Posterior vena cava (tissue), 2 donors: Measurements from ENCODE around the gene CHRND. TPM values are rescaled to one million over a fixed set of nuclear protein-coding genes. Genes with fewer than 3 reads are reported as not detected.
"Not testable (repeated sequence)": the region's sequence is repeated elsewhere in the genome, so short reads cannot be mapped to it uniquely, and the experiment has no call there.

ENCODE experiments used
- DNase-seq: peaks from one replicate; pipeline ENCODE4 v3.0.0-alpha.2; 2020; ENCODE audit warnings: low spot score
- intact Hi-C, 2 donors: fragments of 100-400 bp; cut with DNase I; formaldehyde crosslinking; loops; one replicate each; pipeline versions ENCODE4 v1.14.1 to v1.14.2; 2022 to 2023
- total RNA-seq, 2 donors: library from RNA; stranded (reverse); fragmentation: NEBNext Ultra II Directional; extraction: Animal tissue kit (Norgen Biotek cat#: 25700); gene quantifications; one replicate each; pipeline ENCODE4 v1.2.1, GENCODE V29; 2021
- donor health status: DM: yes; HTN: yes; CAD: no.
- donor health status: DM: yes; HTN: yes; CAD: no.

The CHRND gene
- total RNA-seq, 2 donors from 2014 or later, result not detected

GRCh38 chr2:232550354-232551249 lies 24.6 kb downstream of the CHRND start, which contains the start of the genes EIF4E2 and TIGD1:
Gene EIF4E2, plus strand, starts transcription at chr2:232550689. Its CDS starts 36 bp downstream, at chr2:232550725.
Gene TIGD1, minus strand, starts transcription at chr2:232550557. Its CDS starts 675 bp downstream, at chr2:232549882.
- intact Hi-C loops, result no loop called here
- peak; percentile 98 for DNase-seq

DNA sequence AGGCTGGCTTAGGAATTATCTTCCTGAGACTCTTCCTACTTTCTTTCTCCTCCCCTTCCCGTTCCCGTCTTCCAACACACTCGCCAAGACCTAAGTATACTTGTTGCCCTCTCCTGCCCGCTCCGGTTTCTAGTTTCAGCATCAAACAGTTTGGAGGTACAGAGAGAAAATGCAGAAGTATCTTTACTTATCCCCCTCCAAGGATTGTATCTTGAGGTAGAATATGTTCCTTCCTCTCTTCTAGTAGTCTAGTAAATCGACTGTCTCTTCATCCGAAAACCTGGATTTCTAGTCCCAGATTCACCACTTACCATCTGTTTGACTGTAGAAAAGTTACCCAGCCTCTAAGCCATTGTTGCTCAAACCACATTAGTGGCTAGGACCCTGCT lies 25.3 kb downstream of the CHRND start:
- no peak for DNase-seq
- intact Hi-C loops, result no loop called here

- intact Hi-C loops, result no loop called here
- no peak for DNase-seq
Measured at GRCh38 chr2:232551776-232552175, 25.8 kb downstream of the CHRND start.

DNA sequence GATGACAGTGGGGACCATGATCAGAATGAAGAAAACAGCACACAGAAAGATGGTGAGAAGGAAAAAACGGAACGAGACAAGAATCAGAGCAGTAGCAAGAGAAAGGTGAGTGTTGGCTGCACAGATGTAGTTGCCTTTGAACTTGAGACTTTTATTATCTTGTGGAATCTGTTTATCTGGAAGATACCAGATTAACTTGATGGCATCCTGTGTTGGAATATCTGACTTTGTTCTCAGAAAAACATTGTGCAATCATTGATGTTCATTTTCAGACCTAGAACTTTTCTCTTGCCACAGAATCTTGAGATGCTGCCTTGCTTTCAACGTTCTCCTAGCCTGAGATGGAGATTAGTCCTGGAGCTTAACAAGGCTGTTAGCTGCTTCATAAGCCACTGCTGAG lies 30.5 kb downstream of the CHRND start:
- intact Hi-C loops, result no loop called here
- no peak for DNase-seq

GRCh38 chr2:232562515-232563151 lies 36.7 kb downstream of the CHRND start:
- intact Hi-C loops, result no loop called here
- no peak for DNase-seq

DNA sequence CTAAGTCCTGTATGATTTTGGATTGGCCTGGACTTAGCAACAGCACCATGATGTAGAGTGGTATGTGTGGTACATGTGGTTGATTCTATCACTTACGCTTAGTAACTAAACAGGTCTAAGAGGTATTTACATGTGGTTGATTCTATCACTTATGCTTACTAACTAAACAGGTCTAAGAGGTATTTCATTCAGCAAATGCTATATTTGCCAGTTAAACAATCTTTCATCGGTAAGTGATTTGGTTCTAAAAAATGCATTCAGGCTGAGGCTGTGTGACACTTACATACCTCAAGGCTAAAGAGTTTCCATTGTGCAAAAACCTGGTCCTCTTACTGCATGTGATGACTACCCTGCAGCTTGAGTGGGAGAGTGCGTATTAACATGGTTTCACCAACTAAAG lies 37.6 kb downstream of the CHRND start:
- DNase-seq, result no peak
- intact Hi-C loops, result no loop called here

- intact Hi-C loops, result no loop called here
- no peak for DNase-seq
Measured at GRCh38 chr2:232567721-232568120, 41.8 kb downstream of the CHRND start.

DNA sequence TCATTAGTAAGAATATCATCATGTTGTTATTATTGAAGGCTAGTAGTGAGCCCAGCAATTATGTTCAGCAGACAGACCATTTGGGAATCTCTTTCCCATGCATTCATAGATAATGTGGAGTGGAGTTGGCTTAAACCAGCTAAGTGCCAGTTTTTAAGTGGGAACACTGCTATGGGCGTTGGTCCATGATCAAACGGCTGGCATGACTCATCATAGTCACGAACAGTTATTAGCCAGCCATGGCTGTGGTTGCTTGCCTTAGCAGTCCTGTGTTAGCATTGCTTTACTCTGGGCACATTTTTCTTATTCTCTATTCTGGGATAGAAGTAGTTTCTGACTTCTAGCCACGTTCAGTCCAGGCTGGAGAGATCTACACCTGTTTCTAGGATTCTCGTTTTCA lies 42.2 kb downstream of the CHRND start:
- DNase-seq, result no peak
- intact Hi-C loops, result no loop called here

GRCh38 chr2:232569541-232569940 lies 43.6 kb downstream of the CHRND start:
- intact Hi-C loops, result no loop called here
- no peak for DNase-seq

DNA sequence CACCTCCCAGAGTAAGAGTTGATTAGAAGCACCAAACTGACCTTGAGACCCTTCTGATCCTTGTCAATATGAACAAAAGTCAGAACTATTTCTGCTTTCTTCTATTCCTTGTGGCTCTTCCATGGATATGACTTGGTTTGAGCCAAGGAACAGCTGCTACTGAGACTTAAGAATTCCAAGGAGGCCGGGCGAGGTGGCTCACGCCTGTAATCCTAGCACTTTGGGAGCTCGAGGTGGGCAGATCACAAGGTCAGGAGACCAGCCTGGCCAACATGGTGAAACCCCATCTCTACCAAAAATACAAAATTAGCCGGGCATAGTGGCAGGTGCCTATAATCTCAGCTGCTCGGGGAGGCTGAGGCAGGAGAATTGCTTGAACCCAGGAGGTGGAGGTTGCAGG lies 44.5 kb downstream of the CHRND start:
- intact Hi-C loops, DNase-seq: not testable (repeated sequence)

GRCh38 chr2:232571026-232571474 lies 45.1 kb downstream of the CHRND start:
- intact Hi-C loops, result no loop called here
- DNase-seq, result no peak

- intact Hi-C loops, result no loop called here
Measured at GRCh38 chr2:232573042-232573441, 47.1 kb downstream of the CHRND start.

GRCh38 chr2:232573771-232574435 lies 47.9 kb downstream of the CHRND start:
- intact Hi-C loops, result no loop called here
- no peak for DNase-seq

More at GRCh38 chr2:232573042-232573441, 47.1 kb downstream of the CHRND start:
- no peak for DNase-seq

DNA sequence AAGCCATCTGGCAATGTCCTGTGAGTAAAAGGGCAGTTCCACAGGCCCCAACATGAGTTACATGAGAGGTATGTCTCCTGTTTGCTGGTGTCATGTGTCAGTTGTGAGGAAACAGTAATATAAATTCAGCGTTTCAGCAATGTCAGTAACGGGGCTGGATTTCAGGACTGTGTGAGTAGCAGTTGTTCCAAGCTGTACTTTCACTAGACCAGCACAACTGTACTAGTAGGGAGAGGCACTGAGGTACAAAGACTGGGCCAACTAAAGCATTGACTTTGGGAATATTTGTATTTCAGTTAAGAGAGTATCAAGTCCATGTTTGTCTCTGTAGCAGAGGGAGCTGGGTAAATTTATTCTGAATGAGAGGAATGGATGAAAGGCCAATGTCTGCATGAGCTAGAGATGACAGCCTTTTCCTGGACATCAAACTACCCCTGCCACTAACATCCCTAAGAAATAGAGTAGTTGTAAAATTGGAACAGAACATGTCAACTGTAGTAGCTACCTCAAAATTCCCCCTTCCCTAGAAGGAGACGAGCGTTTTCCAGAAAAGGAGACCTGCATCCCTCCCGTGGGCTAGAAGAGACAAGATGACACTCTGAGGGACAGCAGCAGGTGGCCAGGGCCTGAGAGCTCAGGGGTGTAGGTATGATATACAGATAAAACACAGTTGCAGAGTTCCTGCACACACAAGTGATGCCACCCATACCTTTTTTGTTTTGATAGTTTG lies 48.9 kb downstream of the CHRND start:
- no peak for DNase-seq
- intact Hi-C loops, result loop anchor here in 1 of 2 donors (1.0 kb wide), 1 partner anchor 22 kb away; no protein-coding TSS in a partner anchor

DNA sequence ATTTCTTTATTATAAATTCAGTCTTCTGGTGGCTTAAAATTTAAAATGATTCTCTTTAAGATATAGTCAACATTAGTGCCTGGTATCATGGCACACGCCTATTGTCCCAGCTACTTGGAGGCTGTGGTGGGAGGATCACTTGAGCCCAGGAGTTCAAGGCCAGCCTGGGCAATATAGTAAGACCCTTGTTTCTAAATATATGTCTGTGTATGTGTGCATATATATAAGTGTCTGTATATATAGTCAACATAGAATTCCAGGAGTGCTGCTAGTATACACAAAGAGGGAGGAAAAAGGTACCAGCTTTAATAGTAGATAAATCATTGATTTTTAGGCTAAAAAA lies 49.4 kb downstream of the CHRND start:
- DNase-seq, result no peak
- intact Hi-C loops, result loop anchor here in 1 of 2 donors (1.0 kb wide), 1 partner anchor 22 kb away; no protein-coding TSS in a partner anchor

DNA sequence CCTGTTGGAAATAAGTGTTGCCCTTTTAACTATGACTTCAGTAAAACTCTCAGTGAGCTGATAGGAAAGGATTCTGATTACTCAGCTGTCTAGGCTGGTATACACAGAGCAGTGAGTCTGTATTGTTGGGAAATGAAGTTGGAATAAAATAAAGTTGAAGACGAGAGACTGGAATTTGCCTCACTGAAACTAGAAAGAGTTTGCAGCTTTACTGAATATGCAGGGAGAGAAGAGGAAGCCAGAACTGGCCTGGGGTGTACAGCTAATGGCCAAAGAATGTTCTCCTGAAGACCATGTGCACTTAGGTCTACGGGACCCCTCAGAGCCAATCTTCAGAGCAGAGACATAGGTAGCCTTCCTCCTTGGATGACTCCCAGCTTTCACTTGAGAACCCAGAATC lies 51.0 kb downstream of the CHRND start:
- no peak for DNase-seq
- intact Hi-C loops, result no loop called here

DNA sequence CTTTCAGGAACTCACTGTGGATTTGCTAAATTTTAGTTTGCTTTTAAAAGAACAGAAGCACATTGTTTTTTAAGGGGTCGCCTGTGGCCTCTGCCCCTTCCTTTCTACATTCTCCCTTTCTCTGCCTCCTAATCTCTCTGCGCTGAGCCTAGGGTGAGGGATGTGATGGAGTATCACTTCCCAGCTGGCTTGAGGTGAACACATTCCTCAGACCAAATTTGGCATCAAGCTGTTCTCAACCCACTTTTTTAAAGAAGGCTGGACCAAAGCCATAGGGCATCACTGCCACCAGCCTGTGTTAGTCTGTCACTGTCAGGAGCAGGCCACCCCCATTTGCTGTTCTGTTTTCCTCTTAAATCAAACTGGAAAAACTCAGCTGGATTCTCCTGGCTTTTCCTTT lies 51.9 kb downstream of the CHRND start:
- intact Hi-C loops, result no loop called here
- no peak for DNase-seq

DNA sequence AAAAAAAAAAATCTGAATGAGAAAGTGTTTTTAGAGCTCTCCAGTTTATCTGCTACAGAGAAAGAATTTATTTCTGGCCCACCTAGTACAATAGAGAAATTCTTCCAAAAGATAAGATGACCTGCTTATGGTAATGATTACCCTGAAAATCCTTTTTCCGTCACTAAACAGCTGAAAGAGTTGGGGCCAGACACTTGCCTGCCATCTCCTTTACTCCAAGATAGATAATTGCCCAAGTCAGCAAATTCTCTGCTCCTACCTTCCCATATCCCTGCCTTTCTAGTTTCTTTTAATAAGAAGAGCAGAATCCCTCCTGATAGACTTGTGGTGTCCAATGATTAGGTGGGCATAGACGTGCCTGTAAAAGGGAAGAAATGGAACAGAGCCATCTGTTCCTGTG lies 52.7 kb downstream of the CHRND start:
- no peak for DNase-seq
- intact Hi-C loops, result no loop called here

DNA sequence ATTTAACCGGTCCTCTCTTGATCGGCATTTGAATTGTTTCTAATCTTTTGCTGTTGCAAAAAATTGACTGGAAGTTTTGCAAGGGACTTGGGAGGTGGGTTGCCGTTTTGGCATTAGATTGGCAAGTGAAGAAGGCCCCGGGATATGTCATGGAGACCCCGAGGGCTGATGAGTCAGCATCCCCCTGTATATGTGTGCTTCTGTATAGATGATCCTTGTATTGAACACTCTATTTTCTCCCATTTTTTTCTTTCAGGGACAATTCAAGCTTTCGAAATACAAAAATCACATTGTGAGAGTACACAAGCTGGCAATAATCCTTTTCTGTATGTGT lies 54.7 kb downstream of the CHRND start:
- DNase-seq, result no peak
- intact Hi-C loops, result no loop called here
